ENCODE measurements around the gene PARD3.

PARD3 gene

GRCh38 chr10:34697351-34698247 is 117.5 kb downstream of the PARD3 start:
- Histone ChIP-seq H3K9me2 (replicated peaks; ENCODE audit: insufficient read depth, low read length) (no peaks in the 10 kb centered on the region), H3K9ac (ENCODE audit: low read length) (no peak overlapping the region), H3K4me3 (ENCODE audit: insufficient read depth, low read length, poor library complexity, severe bottlenecking) (no peak overlapping the region), H3K79me2 (ENCODE audit: insufficient read depth, low read length) (no peaks in the 10 kb centered on the region), H3K36me3 (ENCODE audit: low read length) (no peaks in the 10 kb centered on the region), H3K27me3 (ENCODE audit: low read length) (no peaks in the 10 kb centered on the region), H3F3A (ENCODE audit: insufficient read depth) (no peaks in the 10 kb centered on the region), H4K20me1 (ENCODE audit: low read depth, low read length) (no peaks in the 10 kb centered on the region), H3K4me2 (ENCODE audit: low read depth, low read length, poor library complexity, severe bottlenecking) (no peak overlapping the region), H2AFZ (ENCODE audit: low read depth, low read length, severe bottlenecking) (no peak overlapping the region), H3K9me3 (ENCODE audit: insufficient read depth, low read length) (no peaks in the 10 kb centered on the region), H3K27ac (ENCODE audit: low read depth, low read length) (no peak overlapping the region)
- TF ChIP-seq EZH2phosphoT487 (conservative IDR thresholded peaks at IDR 0.05; ENCODE audit: low read length) (no peak), CTCF (IDR thresholded peaks at IDR 0.05; ENCODE audit: insufficient read depth, low read length, poor library complexity, severe bottlenecking) (no peak)

- no peak for TF ChIP-seq EZH2phosphoT487 (conservative IDR thresholded peaks at IDR 0.05; ENCODE audit: low read length)
- Histone ChIP-seq H3K4me2 (ENCODE audit: low read depth, low read length, poor library complexity, severe bottlenecking) (no peak overlapping the region), H3K79me2 (ENCODE audit: insufficient read depth, low read length) (no peaks in the 10 kb centered on the region), H3K9ac (ENCODE audit: low read length) (no peak overlapping the region), H3K9me3 (ENCODE audit: insufficient read depth, low read length) (no peaks in the 10 kb centered on the region), H3K36me3 (ENCODE audit: low read length) (no peaks in the 10 kb centered on the region), H4K20me1 (ENCODE audit: low read depth, low read length) (no peaks in the 10 kb centered on the region), H3K27ac (ENCODE audit: low read depth, low read length) (no peak overlapping the region), H2AFZ (ENCODE audit: low read depth, low read length, severe bottlenecking) (no peak overlapping the region), H3F3A (ENCODE audit: insufficient read depth) (no peaks in the 10 kb centered on the region), H3K27me3 (ENCODE audit: low read length) (no peaks in the 10 kb centered on the region), H3K9me2 (replicated peaks; ENCODE audit: insufficient read depth, low read length) (no peaks in the 10 kb centered on the region), H3K4me3 (ENCODE audit: insufficient read depth, low read length, poor library complexity, severe bottlenecking) (no peak overlapping the region)
Observed at GRCh38 chr10:34696423-34696822, 118.7 kb downstream of the PARD3 start.

GRCh38 chr10:34690383-34691049 is 124.6 kb downstream of the PARD3 start:
- no peak overlapping the region for H2AFZ ChIP-seq (ENCODE audit: low read depth, low read length, severe bottlenecking)
- H3F3A ChIP-seq (ENCODE audit: insufficient read depth): no peaks in the 10 kb centered on the region
- no peaks in the 10 kb centered on the region for H4K20me1 ChIP-seq (ENCODE audit: low read depth, low read length)
- H3K27me3 ChIP-seq (ENCODE audit: low read length): no peaks in the 10 kb centered on the region
- H3K9me2 ChIP-seq (replicated peaks; ENCODE audit: insufficient read depth, low read length): no peaks in the 10 kb centered on the region
- TF ChIP-seq EZH2phosphoT487 (conservative IDR thresholded peaks at IDR 0.05; ENCODE audit: low read length) (no peak), CTCF (IDR thresholded peaks at IDR 0.05; ENCODE audit: insufficient read depth, low read length, poor library complexity, severe bottlenecking) (no peak)
- no peaks in the 10 kb centered on the region for H3K36me3 ChIP-seq (ENCODE audit: low read length)
- no peak overlapping the region for H3K27ac ChIP-seq (ENCODE audit: low read depth, low read length)
- no peaks in the 10 kb centered on the region for H3K79me2 ChIP-seq (ENCODE audit: insufficient read depth, low read length)
- no peaks in the 10 kb centered on the region for H3K9me3 ChIP-seq (ENCODE audit: insufficient read depth, low read length)
- H3K9ac ChIP-seq (ENCODE audit: low read length): no peak overlapping the region
- H3K4me3 ChIP-seq (ENCODE audit: insufficient read depth, low read length, poor library complexity, severe bottlenecking): no peak overlapping the region
- no peak overlapping the region for H3K4me2 ChIP-seq (ENCODE audit: low read depth, low read length, poor library complexity, severe bottlenecking)

GRCh38 chr10:34689053-34689452 is 126.0 kb downstream of the PARD3 start:
- Histone ChIP-seq H3K27me3 (ENCODE audit: low read length) (no peaks in the 10 kb centered on the region), H3F3A (ENCODE audit: insufficient read depth) (no peaks in the 10 kb centered on the region), H4K20me1 (ENCODE audit: low read depth, low read length) (no peaks in the 10 kb centered on the region), H3K4me3 (ENCODE audit: insufficient read depth, low read length, poor library complexity, severe bottlenecking) (no peak overlapping the region), H2AFZ (ENCODE audit: low read depth, low read length, severe bottlenecking) (no peak overlapping the region), H3K27ac (ENCODE audit: low read depth, low read length) (no peak overlapping the region), H3K9ac (ENCODE audit: low read length) (no peak overlapping the region), H3K9me3 (ENCODE audit: insufficient read depth, low read length) (no peaks in the 10 kb centered on the region), H3K36me3 (ENCODE audit: low read length) (no peaks in the 10 kb centered on the region), H3K79me2 (ENCODE audit: insufficient read depth, low read length) (no peaks in the 10 kb centered on the region), H3K4me2 (ENCODE audit: low read depth, low read length, poor library complexity, severe bottlenecking) (no peak overlapping the region), H3K9me2 (replicated peaks; ENCODE audit: insufficient read depth, low read length) (no peaks in the 10 kb centered on the region)
- TF ChIP-seq CTCF (IDR thresholded peaks at IDR 0.05; ENCODE audit: insufficient read depth, low read length, poor library complexity, severe bottlenecking): no peak
- no peak for TF ChIP-seq EZH2phosphoT487 (conservative IDR thresholded peaks at IDR 0.05; ENCODE audit: low read length)
